HG02610 (cell line): ENCODE results near the gene ABCA5.
"Not testable (repeated sequence)": the region's sequence is repeated elsewhere in the genome, so short reads cannot be mapped to it uniquely, and the experiment has no call there.

ENCODE experiments used
- ATAC-seq: cut with Tn5 transposase; IDR thresholded peaks from one replicate; pipeline ENCODE4 v1.9.1; 2021; ENCODE audit warnings: mild to moderate bottlenecking, moderate library complexity; ENCODE audit not compliant: unreplicated experiment

Gene ABCA5

DNA sequence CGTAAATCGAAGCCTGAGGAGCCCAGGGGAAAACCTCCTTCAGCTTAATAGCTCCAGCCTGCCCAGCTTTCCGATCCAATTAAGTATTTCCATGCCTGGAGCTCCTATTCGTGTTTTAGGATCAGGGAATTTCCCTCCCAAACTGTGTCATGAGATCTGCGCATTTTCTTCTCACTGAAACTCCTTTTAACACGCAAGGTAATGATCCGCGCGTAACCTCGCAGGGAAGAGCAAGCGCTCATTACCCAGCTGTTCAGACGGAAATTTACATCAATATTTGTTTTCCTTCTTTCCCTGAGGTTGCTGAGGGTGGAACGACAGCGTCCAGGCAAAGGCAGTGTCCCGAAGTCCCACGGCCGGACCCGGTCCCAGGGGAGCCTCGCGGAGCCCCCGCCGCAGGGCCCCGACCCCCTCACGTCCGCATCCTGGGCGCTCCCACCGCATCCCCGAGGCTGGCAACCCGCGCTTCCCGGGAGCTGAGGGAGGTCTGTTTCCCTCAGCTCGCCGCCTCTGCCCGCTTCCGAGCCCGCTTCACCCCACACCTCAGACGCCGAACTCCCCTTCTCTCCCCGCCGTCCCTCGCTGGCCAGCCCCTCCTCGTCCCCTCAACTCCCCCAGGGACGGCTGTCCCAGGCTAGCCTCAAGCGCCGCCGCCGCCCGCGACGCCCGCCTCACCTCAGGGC is 415 bp downstream of the ABCA5 start:
- no peak for ATAC-seq

DNA sequence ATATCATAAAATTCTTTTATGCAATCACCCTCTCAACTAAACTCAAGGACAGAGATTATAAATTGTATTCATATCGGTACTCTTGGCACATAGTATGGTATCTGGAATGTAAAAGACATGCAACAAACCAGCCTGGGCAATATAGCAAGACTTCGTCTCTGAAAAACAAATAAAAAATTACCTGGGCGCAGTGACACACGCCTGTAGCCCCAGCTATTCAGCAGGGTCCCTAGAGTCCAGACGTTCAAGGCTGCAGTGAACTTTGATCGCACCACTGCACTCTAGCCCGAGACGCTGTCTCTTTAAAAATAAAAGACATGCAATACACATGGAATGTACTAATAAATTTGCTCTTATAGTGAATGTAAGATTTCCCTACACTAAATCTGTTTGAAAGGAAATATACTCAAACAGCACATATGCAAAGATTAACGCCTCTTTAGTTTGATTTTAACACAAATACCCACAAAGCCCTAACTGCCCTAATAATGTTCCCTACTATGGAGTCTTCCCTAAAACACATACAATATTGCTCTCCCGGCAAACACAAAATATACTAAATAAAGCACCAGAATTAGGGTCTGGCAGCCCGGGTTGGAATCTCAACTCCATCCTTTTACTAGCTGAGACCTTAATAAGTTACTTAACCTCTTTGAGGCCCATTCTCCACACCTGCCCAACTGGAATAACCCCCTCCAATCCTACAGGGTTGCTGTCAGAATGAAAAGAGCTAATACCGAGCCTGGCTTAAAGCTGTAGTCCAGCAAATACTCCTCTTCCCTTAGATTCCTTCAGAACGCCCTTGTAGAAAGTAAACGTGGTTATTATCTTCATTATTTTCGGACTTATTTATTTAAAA is 1.2 kb downstream of the ABCA5 start:
- no peak for ATAC-seq

DNA sequence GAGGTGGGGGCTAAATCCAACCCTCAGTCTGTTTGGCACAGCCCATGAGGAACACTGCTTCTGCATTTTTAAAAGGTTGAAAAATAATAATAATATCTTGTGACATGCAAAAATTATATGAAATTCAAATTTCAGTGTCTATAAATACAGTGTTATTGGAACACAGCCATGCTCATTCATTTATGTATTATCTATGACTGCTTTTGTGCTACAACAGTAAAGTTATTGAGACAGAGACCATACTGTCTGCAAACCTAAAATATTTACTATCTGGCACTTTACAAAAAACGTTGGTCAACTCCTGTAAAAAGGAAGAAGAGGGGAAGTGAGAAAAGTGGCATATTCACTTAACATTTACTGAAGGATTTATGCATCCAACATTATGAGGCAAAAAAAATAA is 3.1 kb downstream of the ABCA5 start:
- ATAC-seq = no peak

DNA sequence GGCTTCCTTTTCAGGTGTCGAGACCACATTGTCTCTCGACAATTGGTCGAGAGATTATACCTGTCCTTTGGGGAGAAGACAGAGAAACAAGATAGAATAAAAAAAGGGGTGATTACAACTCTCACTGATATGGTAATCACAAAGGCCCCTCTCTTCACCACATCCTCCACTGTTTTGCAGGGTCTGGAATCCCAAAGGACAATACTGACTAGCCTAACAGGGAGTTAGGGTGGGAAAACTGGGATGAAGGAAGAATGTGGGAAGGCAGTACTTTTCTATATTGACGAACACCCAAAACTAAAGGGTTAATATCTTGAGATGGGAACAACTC is 6.1 kb downstream of the ABCA5 start:
- no peak for ATAC-seq

DNA sequence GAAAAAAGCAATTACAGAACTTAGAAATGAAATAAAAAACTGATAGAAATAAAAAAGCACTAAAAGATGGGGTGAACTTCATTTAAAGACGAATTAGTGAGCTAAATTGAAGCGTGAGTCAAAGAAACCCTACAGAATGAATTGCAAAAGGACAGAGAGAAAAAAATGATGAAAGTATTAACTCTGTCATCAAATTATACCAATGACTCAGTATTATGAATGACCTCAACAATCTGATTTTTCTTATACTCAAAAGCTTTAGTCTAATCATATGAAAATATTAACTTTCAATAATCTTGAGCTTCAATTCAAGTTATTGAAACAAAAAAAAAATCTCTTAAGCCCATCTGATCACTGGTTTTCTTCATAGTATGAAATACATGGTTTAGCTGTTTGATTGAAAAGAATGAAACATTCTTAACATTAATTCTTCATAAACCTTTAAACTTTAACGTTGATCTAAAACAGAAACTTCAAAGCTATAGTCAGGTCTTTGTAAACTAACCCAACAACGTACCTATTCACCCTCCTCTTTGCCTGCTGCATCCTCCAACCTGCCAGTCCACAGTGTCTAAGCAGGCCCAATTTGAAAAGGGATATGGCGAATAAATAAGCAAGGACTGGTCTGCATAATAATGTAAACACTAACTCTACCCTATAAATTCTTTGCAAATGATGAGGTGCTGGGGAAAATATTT is 6.6 kb downstream of the ABCA5 start:
- ATAC-seq = no peak

DNA sequence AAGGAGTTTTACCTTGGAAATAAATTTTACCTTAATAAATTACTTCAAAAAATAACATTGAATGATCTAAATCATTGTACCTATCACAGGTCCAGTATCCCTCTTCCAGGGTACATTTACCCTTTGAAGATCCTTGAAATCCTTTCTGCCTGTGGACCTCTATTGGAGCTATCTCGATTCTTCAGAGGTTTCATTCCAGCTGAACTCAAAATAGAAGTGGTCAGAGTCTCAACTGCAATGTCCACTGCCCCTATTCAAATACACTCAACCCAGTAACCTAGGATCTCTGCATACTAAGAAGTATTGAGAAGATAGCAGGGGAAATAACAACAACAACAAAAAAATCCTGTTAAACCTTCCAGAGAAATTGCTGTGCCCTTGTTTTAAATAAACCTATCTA is 9.3 kb downstream of the ABCA5 start:
- ATAC-seq = no peak

DNA sequence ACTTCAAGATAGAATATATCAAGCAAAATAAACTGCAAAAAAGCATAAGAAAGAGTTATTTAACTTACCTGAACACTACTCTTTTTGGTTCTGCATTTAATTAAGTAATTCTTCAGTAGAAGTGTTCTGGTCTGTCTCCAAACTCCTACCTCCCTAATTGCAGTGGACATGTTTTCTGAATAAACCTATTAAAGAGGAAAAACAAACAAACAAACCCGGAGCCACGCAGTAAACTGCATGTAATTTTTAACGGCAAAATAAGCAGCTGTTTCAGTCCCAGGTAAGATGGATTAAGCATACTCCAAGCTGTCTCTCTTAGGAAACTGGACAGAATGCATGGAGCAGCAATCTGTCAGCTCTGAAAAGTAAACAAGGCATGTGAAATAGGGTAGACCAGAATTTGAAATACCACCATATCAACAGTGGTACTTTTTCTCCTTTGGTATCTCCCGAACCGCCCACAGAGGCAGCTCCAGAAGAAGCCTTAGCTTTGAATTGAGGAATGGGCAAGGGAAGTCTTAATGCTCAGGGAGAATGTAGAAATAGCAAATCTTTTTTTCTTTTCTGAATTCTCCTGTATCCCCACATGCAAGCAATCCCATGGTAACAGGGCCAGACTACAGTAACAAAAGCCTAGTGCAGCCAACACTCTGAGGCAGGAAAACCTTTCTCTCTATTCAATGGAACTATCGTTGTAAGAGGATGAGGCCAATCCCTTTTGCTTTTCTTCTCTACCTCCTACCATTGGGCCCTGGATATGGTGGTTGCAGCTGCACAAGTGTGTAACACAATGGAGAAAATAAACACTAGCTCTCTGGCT is 12.5 kb downstream of the ABCA5 start:
- ATAC-seq = no peak

DNA sequence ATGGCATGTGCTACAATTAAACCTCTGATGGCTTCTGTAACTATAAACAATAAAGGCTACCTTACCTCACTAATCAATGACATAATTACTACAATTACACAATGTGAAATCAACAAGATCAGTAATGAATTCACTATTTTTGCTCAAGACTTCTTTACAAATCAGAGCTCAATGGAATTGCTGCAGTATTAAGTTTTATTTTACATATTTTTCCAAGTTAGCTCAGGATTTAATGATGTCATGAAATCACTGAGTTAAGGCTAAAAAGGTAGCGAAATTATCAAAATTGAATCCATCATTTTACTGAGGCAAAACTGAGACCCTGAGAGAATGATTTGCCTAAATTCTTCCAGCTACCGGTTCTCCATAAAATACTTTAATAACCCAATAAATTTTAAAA is 21.8 kb downstream of the ABCA5 start:
- ATAC-seq = no peak

DNA sequence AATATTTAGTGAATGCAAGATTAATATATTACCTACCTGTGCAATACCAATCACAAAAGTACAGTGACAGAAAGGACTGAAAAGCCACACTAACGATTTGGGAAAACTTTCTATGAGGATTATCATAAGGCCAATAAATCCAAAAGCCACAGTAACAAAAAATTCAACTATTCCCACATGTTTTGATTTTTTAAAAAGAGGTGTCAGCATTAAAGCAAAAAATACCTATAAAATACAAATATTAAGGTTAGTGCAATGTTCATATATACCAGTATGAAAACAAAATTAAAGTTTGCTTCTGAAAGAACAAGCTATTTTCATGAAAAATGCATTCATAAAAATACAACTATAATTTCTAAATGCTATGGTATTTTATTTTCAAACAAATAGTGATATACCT is 24.3 kb downstream of the ABCA5 start:
- no peak for ATAC-seq

DNA sequence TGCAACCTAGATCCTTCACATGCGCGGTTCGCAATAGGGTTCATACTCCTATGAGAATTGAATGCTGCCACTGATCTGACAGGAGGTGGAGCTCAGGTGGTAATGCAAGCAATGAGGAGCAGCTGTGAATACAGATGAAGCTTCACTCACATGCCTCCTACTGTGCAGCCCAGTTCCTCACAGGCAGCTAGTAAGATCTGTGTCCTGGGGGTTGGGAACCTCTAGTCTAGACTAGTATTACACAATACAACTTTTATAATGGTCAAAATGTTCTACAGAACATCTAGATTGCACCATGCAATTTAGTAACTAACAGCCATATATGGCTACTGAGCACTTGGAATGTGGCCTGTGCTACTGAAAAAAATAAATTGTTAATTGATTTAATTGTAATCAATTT is 26.7 kb downstream of the ABCA5 start:
- ATAC-seq = no peak

DNA sequence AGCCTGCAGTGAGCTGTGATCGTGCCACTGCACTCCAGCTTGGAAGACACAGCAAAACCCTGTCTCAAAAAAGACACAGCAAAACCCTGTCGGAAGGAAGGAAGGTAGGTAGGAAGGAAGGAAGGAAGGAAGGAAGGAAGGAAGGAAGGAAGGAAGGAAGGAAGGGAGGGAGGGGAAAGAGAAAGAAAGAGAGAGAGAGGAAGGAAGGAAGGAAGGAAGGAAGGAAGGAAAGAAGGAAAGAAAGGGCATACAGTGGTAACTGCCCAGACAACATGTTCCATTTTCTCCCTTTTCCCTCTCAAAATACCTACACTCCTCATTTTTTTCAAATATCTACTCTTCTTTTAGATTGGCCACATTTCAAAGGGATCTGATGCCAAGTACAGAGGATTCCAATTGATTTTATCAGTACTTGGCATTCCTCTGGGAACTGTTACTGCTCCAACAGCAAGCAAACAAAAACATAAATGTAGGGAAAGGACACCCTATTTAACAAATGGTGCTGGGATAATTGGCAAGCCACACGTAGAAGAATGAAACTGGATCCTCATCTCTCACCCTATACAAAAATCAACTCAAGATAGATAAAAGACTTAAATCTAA is 28.7 kb downstream of the ABCA5 start:
- not testable (repeated sequence) for ATAC-seq

DNA sequence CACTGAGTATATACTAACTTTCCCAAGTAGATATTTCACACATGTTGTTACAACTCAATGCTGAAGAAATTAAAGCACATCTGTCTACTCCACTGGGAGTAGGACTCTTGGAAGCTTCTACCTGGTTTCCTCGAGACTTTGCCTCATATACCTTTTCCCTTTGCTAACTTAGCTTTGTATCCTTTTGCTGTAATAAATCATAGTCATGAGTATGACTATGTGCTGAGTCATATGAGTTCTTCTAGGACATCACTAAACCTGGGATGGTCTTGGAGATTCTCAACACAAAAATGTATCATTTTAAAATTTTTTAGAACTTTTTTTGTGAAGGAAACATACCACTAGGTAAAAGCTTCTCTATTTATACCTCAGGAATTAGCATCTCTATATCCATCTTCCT is 39.8 kb downstream of the ABCA5 start:
- no peak for ATAC-seq

DNA sequence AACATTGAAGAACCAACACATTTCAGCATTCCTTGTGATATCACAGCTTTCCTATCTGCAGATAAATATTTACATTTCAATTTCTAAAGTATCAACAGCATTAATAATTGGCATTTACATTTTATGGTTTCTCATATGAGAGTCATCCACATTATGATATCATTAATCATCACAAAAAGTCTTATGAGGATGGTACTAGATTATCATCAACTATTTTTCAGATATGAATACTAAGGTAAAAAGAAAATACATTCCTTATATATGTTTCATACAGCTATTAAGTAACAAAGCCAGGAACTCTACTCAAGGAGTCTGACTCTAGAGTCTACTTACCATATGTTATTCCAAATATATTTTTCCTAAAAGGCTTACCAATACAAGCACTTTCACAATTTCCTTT is 40.7 kb downstream of the ABCA5 start:
- no peak for ATAC-seq

DNA sequence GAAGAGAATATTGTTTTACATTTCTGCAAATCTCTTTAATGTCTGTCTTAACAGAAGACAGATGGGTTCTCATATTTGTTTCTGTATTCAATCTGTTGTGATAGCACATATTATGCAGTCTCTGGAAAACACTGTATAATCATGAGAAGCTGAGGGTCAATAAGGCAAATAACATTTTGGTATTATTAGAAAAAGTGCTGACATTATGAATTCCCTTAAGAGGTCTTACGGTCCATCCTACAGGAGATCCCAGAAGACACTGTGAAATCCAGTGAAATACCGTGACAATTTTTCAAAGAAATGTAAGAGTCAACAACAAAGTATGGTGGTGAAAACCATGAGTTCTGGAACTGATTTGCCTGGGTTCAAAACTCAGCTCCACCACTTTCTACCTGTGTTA is 42.3 kb downstream of the ABCA5 start:
- ATAC-seq = no peak

DNA sequence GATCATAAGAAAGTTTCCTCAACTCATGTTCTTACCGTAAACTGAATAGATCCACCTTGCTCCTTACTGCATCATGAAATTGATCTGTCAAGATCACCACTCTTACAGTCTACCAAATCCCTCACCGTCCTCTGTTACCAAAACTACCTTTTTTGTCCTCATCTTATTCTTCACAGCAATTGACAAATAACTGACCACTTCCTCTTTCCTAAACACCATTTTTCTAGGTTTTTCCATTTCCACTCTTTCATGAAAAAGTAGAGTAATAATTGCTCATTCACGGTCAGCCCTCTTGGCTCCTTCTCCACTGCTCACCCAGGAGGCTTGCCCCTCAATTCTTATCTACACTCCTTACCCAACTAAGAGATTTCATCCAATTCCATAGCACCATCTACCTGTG is 44.9 kb downstream of the ABCA5 start:
- ATAC-seq = no peak

DNA sequence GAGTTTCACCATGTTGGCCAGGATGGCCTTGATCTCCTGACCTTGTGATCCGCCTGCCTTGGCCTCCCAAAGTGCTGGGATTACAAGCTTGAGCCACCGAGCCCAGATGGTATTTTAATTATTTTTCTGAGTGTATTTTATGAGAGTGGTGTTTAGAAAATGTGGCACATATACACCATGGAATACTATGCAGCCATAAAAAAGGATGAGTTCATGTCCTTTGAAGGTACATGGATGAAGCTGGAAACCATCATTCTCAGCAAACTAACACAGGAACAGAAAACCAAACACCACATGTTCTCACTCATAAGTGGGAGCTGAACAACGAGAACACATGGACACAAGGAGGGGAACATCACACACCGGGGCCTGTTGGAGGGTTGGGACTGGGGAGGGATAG is 50.7 kb downstream of the ABCA5 start:
- not testable (repeated sequence) for ATAC-seq

DNA sequence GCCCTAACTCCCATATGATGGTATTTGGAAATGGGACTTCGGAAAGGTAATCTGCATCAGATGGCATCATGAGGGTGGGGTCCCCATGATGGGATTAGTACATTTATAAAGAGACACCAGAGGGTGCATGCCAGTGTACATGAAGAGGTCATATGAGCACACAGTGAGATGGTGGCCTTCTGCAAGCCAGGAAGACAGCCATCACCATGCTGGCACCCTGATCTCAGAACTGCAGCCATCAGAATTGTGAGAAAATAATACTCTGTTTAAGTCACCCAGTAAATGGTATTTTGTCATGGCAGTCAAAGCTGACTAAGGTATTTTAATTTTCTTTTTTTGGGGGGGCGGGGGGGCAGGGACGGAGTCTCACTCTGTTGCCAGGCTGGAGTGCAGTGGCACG is 51.2 kb downstream of the ABCA5 start:
- ATAC-seq = no peak

DNA sequence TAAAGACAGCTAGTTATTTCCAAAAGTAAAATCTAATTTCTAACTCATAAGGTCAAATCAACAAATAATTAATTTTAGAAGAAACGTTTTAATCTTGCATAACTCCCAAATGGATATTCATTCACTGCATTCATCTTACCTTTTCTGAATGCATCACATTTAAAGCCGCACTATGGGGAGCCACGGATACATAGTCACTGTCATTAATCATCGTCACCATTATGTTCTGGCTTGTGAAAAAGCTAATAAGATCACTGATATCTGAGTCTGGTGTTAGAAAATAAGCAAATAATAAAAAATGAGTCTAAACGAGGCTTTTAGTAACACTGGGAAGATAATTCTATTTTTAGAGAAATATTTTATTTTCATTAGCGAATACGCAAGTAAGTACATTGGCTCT is 55.9 kb downstream of the ABCA5 start:
- ATAC-seq = no peak

DNA sequence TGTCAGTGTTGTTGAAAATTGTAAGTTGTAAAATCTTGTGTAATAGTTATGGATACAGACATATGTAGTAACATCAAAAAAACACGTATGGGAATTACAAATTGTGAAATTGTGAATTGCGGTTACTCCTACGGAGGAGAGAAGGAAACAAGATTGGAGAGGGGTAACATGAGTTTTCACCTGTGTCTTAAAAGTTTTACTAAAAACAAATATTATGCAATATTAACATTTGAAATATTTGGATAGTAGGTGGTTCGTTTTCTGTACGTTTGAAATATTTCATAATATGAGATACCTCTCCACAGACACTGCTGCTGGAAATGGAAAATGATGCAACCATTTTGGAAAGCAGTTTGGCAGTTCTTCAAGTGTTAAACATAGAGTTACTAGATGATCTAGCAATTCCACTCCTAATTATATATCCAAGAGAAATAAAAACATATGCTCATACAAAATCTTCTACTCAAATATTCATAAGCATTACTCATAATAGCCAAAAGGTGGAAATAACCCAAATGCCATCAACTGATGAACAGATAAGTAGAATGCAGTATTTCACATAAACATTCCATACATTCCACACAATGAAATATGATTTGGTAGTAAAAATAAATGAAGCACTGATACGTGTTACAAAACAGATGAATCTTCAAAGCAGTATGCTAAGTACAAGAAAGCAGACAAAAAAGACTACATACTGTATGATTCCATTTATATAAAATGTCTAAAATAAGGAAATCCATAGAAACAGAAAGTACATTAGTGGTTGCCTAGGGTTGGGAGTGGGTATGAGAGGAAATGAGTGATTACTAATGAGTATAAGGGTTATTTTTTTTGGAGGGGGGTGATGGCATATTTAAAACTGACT is 57.6 kb downstream of the ABCA5 start:
- no peak for ATAC-seq

DNA sequence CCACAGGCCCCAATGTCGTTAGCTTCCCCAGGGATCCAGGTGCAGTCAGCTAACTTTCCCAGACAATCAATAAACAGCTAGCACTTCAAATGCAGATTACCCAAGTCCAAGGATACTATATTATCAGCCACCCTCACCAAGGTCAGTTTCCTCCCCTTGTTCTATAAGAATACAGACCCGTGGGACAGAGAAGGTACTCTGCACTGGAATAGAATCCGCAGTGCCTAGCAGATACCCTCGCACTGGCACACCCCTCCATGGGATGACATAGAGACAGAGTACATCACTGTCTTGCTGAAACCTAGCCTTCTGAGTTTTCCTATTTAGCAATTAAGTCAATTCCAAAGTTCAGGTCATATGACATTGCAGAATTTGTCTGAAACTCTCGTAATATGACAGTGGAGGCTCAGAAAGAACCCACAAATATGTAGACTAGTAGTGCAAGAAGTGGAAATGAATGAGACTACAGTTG is 58.4 kb downstream of the ABCA5 start:
- no peak for ATAC-seq
